Activated T-cell treated with anti-CD3 and anti-CD28 coated beads, Interleukin-2, amount 50 U/mL, for 24 hours (primary cell): Measurements from ENCODE around the gene CROCC2.

ENCODE experiments used
- DNase-seq: peaks from one replicate; pipeline ENCODE4 v3.0.0-alpha.2; 2020
- H3K27ac Mint-ChIP-seq: 2 replicates; pipeline ENCODE4 v1.8.0; 2020; ENCODE audit warnings: mild to moderate bottlenecking, mixed read lengths
- H3K27me3 Mint-ChIP-seq: 2 replicates; pipeline ENCODE4 v1.8.0; 2020; ENCODE audit warnings: mixed read lengths
- H3K36me3 Mint-ChIP-seq: 2 replicates; pipeline ENCODE4 v1.8.0; 2020; ENCODE audit warnings: low read depth, mixed read lengths
- H3K4me1 Mint-ChIP-seq: 2 replicates; pipeline ENCODE4 v1.8.0; 2020; ENCODE audit warnings: low read depth, mixed read lengths
- H3K4me3 Mint-ChIP-seq: 2 replicates; pipeline ENCODE4 v1.8.0; 2020; ENCODE audit warnings: mild to moderate bottlenecking, moderate library complexity, mixed read lengths
- H3K9me3 Mint-ChIP-seq: 2 replicates; pipeline ENCODE4 v1.8.0; 2020; ENCODE audit warnings: mixed read lengths

CROCC2 gene

DNA sequence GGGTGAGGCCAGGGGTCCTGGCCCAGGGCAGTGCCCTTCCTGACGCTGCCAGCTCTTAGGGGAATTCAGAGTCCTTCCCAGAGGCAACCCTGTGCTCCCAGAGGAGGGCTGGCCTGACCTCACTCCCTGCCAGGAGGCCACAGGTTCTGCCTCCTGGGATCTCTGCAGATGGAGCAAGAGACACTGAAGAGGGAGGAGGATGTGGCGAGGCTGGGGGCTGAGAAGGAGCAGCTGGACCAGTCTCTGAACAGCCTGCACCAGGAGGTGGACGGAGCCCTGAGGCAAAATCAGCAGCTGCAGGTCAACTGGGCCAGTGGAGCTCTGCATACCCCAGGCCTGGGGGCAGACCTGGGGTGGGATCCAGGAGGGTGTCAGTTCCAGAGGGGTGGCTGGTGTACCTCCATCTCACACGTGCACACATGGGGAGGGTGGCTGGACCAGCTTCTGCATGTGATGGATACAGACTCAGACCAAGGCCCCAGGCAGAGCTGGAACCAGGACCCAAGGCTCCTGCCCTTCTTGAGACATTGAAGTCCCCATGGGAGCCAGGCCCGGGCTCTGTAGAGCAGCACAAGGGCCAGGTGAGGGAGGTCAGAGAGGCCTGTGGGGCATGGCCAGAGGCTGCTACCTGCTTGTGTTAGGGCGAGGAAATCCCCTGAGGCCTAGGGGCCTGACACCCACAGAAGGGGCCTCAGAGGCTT lies 82.6 kb downstream of the CROCC2 start:
- no peak for DNase-seq
- Mint-ChIP-seq H3K27me3 (no peaks in the 10 kb centered on the region), H3K36me3 (no peaks in the 10 kb centered on the region), H3K9me3 (no peaks in the 10 kb centered on the region), H3K4me3 (no peak overlapping the region), H3K27ac (no peak overlapping the region), H3K4me1 (no peaks in the 10 kb centered on the region)

DNA sequence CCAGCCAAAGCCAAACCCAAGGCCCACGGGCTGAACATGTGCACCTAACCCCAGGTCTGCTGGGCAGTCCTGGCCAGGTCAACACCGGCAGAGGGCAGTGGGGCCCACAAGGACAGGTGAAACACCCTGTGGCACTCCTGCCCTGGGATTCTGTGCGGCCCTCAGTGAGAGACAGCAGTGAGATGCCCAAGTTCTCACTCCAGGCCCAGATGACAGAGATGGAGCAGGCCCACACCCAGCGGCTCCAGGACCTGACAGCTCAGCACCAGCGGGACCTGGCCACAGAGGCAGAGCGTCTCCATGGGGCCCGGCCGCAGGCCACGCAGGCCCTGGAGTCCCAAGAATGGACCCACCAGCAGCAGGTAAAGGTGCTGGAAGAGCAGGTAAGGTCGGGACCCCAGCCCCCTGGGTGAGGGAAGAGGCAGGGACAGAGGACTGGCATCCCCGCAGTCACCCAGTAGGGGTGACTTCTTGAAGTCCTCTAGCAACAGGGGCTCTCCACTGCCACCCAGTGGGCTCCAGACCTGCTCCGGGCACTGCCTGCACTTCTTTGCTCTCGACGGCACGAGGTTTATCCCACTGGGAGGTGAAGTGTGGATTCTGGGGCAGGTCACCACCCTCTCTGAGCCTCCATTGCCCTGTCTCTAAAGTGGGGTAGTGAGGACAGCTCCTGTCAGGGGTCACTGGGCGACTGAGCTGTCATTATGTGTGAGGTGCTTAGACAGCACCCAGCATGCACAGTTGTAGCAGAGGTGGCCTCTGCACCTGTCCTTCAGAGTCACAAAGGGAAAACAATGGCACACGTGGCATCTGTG lies 83.5 kb downstream of the CROCC2 start:
- no peaks in the 10 kb centered on the region for H3K27me3 Mint-ChIP-seq
- DNase-seq, result no peak
- no peak overlapping the region for H3K4me3 Mint-ChIP-seq
- no peaks in the 10 kb centered on the region for H3K36me3 Mint-ChIP-seq
- no peaks in the 10 kb centered on the region for H3K9me3 Mint-ChIP-seq
- no peak overlapping the region for H3K27ac Mint-ChIP-seq
- H3K4me1 Mint-ChIP-seq, result no peaks in the 10 kb centered on the region

DNA sequence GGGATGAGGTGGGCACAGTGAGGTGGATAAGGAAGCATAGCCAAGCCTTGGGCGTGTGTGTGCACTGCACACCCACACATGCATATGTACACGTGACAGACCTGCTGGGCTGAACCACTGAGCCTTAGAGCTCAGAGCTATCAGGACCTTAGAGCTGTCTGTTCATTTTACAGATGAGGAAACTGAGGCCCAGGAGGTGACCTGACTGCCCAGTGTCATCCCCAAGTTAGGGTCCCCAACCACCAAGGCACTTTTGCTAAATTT lies 84.1 kb downstream of the CROCC2 start:
- H3K4me1 Mint-ChIP-seq, result no peaks in the 10 kb centered on the region
- H3K27me3 Mint-ChIP-seq, result peaks cover 2% of the 10 kb centered on the region
- H3K36me3 Mint-ChIP-seq, result no peaks in the 10 kb centered on the region
- no peak overlapping the region for H3K4me3 Mint-ChIP-seq
- peak; percentile 11 for DNase-seq
- H3K9me3 Mint-ChIP-seq, result no peaks in the 10 kb centered on the region
- no peak overlapping the region for H3K27ac Mint-ChIP-seq

DNA sequence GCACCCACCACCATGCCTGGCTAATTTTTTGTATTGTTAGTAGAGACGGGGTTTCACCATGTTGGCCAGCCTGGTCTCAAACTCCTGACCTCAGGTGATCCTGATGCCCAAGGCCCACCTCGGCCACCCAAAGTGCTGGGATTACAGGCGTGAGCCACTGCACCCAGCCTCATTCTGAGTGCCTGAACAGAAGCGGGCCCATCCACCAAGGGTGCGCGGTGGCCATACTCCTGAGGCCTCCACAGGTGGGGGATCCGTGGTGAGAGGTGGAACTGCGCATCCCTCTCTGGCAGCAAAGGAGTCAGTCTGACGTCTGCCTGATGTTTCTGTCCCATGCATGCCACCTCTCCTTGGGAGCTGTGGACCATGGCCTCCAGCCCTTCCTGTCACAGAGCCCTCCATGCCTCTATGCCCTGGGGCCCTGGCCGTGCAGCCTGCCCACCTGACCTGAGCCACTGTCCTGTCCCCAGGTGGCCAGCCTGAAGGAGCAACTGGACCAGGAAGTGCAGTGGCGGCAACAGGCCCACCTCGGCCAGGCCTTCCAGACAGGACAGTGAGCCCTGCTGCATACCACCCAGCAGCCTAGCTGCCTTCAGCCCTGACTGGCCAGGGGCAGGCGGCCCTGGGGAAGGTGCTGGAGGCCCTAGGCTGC lies 84.7 kb downstream of the CROCC2 start:
- H3K9me3 Mint-ChIP-seq, result no peaks in the 10 kb centered on the region
- H3K4me3 Mint-ChIP-seq, result no peak overlapping the region
- DNase-seq, result peak; percentile 25
- H3K4me1 Mint-ChIP-seq, result no peaks in the 10 kb centered on the region
- H3K36me3 Mint-ChIP-seq, result no peaks in the 10 kb centered on the region
- H3K27me3 Mint-ChIP-seq, result peaks cover 4% of the 10 kb centered on the region
- H3K27ac Mint-ChIP-seq, result no peak overlapping the region

DNA sequence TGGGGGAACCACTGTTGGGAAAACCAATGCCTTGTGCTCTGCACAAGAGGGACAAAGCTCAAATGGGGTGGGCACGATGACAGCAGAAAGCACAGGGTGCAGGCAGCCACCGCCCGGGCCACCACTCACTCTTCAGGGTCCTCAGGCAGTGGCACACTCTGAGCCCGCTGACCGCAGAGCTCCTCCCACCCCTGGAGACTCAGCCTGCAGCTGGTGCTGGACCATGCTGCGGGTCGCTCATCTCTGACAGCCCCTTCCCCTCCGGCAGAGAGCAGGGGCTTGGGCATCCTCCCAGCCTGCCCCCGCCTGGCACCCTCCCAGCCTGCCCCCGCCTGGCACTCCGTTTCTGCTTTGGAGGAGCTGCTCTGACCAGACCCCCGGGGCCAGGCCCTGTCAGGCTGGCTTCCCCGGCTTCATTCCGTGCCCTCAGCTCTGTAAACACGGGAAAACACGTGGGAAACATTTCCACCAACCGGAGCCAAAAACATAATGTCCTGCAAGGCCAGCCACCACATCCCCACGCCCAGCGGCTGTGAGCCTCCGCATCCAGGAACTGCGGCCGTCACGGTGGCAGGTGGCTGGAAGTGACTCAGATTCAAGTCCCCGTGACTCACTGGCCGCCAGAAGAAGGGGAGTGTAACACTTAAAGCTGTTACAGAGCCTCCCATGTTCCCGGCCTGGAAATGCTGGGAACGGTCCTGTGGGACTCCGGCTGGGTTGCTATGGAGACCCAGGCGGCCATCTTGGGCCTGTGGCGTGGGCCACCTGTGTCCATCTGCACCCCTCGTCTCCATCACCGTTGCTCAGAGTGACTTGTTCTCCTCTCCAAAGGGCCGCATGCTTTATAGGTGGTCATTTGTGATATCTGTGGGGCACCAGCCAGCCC lies 85.5 kb downstream of the CROCC2 start:
- Mint-ChIP-seq H3K27me3 (peaks cover 4% of the 10 kb centered on the region), H3K36me3 (no peaks in the 10 kb centered on the region), H3K9me3 (no peaks in the 10 kb centered on the region), H3K4me1 (no peaks in the 10 kb centered on the region), H3K4me3 (no peak overlapping the region), H3K27ac (no peak overlapping the region)
- peak; percentile 16 for DNase-seq

DNA sequence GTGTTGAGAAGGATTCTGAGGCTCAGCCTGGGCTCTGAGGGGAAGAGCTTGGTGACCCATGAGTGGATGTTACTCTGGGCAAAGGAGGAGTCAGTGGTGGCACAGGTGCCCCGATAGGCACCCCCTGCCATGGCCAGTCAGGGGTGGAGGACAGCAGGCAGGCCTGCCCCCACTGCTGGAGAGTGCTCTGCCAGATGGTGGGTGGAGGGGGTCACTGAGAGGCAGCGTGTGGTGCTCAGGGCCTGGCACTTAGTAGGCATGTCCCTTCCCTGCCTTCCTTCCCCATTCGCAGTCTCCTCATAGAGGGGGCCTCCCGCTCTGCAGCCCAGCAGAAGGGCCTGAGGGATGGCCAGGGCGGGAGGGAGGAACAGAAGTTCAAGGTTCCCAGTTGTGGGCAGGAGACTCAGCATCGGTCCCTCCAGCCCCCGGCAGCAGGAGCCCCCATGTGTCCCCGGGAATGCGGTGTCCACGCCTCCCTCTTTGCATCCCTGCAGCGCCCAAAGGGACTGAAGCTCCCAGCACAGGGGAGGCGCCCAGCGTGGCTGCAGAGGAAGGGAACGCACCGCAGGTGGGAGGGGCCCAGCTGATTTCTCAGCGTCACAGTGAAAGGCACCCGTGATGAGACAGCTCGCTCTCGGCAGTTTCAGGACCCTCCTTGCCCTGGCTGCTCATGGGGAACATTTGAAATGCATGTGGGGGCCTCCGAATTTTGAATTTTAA lies 86.6 kb downstream of the CROCC2 start:
- no peaks in the 10 kb centered on the region for H3K36me3 Mint-ChIP-seq
- DNase-seq, result peak; percentile 46
- H3K27me3 Mint-ChIP-seq, result peaks cover 14% of the 10 kb centered on the region
- no peak overlapping the region for H3K27ac Mint-ChIP-seq
- peaks cover 8% of the 10 kb centered on the region for H3K4me1 Mint-ChIP-seq
- H3K9me3 Mint-ChIP-seq, result no peaks in the 10 kb centered on the region
- H3K4me3 Mint-ChIP-seq, result no peak overlapping the region

DNA sequence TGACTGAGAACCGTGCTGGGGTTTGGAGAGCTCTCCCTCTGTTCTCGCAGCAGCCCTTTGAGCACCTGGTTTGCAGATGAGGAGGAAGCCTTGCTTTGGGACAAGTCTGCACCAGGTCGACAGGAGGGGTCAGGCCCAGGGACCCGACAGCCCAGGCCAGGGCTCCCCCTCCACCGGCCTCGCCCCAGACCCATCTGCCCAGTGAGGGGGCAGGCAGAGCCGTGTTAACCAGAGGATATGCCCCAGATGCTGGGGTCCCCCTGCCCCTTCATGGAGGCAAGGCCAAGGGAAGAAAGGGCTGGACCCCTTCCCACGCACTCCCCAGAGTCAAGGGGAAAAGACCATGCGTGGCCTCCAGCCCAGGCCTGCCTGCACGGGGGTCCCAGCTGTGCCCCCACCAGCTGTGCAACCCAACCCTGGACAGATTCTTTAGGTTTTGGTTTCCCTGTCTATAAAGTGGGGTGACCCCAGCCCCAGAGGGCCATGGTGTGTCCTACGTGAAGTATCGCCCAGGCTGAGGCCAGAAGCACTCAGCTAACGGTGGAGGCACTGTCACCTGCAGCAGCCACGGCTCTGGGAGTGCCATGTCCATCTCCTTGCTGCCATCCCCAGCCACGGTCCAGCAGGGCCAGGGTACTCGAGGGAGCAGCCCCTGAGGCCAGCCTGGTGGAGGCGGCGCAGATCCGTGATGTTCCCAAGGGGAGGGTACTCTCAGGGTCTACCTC lies 87.5 kb downstream of the CROCC2 start:
- H3K27ac Mint-ChIP-seq, result no peak overlapping the region
- H3K4me1 Mint-ChIP-seq, result peaks cover 8% of the 10 kb centered on the region
- H3K9me3 Mint-ChIP-seq, result no peaks in the 10 kb centered on the region
- H3K36me3 Mint-ChIP-seq, result no peaks in the 10 kb centered on the region
- peaks cover 14% of the 10 kb centered on the region for H3K27me3 Mint-ChIP-seq
- H3K4me3 Mint-ChIP-seq, result no peak overlapping the region
- peak; percentile 21 for DNase-seq

DNA sequence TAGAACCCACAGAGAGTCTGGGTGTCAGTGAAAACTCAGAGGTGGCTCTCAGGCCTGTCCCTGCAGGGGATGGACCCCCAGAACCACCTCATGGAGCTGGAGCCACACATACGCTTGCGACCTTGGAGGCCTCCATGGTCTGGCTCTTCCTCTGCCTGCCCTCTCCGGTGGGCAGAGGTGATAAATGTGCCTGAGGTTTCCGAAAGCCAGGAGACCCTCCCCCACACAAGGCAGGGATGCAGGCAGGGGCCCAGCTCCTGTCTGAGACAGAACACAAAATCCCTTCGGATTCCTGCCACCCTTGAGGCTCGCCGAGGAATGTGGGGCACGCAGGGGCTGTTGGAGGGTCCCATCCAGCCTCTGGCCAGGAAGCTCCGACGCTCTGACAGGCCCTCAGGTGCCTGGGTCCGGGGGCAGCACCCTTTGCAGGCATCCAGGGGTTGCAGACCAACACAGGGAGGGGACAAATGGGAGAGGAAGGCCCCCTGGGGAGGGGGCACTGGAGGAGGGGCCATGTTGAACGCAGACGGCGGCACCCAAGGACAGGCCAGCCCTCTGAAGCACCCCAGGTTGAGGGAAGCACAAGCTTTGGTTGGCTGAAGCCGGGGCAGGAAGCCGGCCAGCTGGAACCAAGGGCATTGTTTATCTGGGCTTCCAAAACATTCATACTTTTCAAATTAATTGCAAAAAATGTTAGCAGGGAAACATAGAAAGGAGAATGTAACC lies 88.2 kb downstream of the CROCC2 start:
- Mint-ChIP-seq H3K27me3 (peaks cover 14% of the 10 kb centered on the region), H3K9me3 (no peaks in the 10 kb centered on the region), H3K4me1 (peaks cover 8% of the 10 kb centered on the region), H3K36me3 (no peaks in the 10 kb centered on the region), H3K4me3 (no peak overlapping the region), H3K27ac (no peak overlapping the region)
- peak; percentile 3 for DNase-seq

DNA sequence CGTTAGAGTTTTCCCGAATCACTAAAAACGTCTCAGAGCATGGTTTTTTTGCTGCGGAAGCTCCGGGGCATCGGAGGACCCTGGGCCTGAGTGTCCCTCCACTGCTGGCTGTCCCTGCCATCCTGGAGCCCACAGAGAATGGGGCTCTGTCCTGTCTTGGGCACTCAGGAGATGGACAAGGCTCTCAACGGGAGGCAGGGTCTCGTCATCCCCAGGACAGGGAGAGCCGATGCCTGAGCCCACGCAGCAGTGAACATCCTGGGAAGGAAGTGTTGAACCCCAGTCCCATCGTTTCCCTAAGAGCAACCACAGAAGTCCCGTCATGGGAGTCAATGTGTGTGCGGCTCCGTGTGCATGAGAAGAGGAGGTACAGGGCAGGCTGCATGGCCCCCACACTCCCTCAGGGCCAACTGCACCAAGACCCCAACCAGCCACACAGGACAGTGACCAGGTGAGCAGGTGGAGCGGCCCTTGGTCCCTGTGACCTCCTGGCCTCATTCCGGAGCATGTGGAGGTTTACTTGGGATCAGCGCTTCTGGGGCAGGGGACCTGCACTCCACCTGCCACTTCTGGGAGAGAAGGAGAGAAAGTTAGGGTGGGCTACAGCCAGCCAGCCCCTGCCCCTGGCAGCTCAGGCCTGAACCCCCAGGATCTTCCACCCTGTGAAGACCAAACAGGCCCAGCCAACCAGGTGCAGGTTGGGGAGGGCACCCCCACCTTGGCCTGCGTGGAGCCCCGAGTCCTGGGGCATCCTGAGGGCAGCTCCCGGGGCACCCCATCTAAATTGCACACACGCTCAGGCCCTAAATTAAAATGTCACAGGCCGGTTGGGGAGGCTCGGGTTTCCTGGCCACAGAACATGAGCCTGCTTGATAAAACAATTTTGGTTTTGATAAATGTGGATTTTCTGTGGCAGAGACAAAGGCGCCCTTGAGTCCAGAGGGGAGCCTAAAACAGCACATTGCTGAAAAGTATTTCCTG lies 89.2 kb downstream of the CROCC2 start:
- H3K4me3 Mint-ChIP-seq, result no peak overlapping the region

DNA sequence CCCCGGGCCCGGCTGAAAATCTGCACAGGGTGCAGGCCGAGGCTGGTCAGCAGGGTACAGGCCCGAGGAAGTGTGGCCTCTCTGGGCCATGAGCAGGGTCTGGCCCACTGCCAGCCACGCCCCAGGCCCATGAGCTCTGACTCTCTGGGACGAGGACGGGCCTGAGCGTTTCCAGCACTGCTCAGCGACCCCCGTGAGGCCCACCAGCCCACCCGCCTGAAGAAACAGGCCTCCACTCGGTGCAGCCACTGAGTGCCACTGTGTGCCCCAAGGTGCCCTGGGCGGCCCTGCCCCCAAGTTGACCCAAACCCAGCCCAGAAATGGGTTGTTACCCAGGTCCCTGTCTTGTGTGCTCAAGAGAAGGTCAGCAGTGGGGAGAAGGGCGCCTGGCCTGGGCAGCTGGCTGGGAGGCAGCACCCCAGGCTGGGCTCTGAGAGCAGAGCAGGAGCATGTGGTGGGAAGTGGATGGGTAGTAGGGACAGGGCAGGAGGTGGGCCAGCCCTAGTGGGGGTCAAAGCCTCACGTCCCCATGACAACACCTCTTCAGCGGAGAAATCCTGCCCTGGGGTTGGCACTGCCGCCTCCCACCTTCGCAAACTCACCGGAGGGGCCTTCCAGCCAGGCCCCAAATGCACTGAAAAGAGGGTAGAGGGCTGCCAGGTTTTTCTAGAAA lies 90.2 kb downstream of the CROCC2 start:
- H3K27ac Mint-ChIP-seq, result no peak overlapping the region
- peaks cover 18% of the 10 kb centered on the region for H3K4me1 Mint-ChIP-seq
- no peaks in the 10 kb centered on the region for H3K36me3 Mint-ChIP-seq
- H3K9me3 Mint-ChIP-seq, result no peaks in the 10 kb centered on the region
- DNase-seq, result peak; percentile 23
- H3K27me3 Mint-ChIP-seq, result peaks cover 28% of the 10 kb centered on the region
- no peak overlapping the region for H3K4me3 Mint-ChIP-seq

More for the DNA sequence above, 89.2 kb downstream of the CROCC2 start:
- H3K27me3 Mint-ChIP-seq, result peaks cover 24% of the 10 kb centered on the region
- H3K9me3 Mint-ChIP-seq, result no peaks in the 10 kb centered on the region
- no peaks in the 10 kb centered on the region for H3K36me3 Mint-ChIP-seq
- peak; percentile 19 for DNase-seq
- H3K27ac Mint-ChIP-seq, result no peak overlapping the region
- H3K4me1 Mint-ChIP-seq, result peaks cover 17% of the 10 kb centered on the region

DNA sequence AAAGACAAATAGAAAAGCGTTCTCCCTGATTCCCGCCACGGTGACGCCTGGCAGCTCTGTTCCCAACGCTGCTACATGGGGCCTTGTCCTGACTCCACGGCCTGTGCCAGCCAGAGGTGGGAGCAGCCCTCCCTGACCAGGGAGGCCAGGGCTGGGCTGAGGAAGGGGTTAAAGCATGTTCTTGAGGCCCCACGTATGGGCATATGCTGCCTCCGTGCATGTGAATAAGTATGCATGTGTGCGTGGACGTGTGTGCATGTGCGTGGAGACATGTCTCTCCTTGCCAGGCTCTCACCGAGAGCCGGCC lies 90.7 kb downstream of the CROCC2 start:
- peaks cover 18% of the 10 kb centered on the region for H3K4me1 Mint-ChIP-seq
- H3K27ac Mint-ChIP-seq, result no peak overlapping the region
- no peak overlapping the region for H3K4me3 Mint-ChIP-seq
- peaks cover 28% of the 10 kb centered on the region for H3K27me3 Mint-ChIP-seq
- DNase-seq, result peak; percentile 25
- H3K36me3 Mint-ChIP-seq, result no peaks in the 10 kb centered on the region
- H3K9me3 Mint-ChIP-seq, result no peaks in the 10 kb centered on the region
